ENCODE data around the gene PZP.

GRCh38 chr12:9106067-9106466 is 102.1 kb downstream of the PZP start:
- TF ChIP-seq, protein P1, sequence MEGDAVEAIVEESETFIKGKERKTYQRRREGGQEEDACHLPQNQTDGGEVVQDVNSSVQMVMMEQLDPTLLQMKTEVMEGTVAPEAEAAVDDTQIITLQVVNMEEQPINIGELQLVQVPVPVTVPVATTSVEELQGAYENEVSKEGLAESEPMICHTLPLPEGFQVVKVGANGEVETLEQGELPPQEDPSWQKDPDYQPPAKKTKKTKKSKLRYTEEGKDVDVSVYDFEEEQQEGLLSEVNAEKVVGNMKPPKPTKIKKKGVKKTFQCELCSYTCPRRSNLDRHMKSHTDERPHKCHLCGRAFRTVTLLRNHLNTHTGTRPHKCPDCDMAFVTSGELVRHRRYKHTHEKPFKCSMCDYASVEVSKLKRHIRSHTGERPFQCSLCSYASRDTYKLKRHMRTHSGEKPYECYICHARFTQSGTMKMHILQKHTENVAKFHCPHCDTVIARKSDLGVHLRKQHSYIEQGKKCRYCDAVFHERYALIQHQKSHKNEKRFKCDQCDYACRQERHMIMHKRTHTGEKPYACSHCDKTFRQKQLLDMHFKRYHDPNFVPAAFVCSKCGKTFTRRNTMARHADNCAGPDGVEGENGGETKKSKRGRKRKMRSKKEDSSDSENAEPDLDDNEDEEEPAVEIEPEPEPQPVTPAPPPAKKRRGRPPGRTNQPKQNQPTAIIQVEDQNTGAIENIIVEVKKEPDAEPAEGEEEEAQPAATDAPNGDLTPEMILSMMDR (conservative IDR thresholded peaks at IDR 0.05): no peak
- TF ChIP-seq EZH2 (IDR thresholded peaks at IDR 0.05; ENCODE audit: low read depth): no peak

All from PC-9 (cell line).